A549 (cell line): Measurements from ENCODE around the gene PTGES2. TPM values are rescaled to one million over a fixed set of nuclear protein-coding genes. Genes with fewer than 3 reads are reported as not detected.
"Not testable (repeated sequence)": the region's sequence is repeated elsewhere in the genome, so short reads cannot be mapped to it uniquely, and the experiment has no call there.

Experiments
- ATAC-seq, 2 experiments: fragments of 200-7000 bp in 1 of 2; fragments of >200 bp in 1 of 2; cut with Nextera tagmentation in 1 of 2; cut with Tn5 transposase in 1 of 2; 3 replicates each; pipeline versions ENCODE4 v1.8.0 to v1.9.1; 2018 to 2020; ENCODE audit warnings: mild to moderate bottlenecking in 1 of 2, moderate library complexity in 1 of 2
- CTCF ChIA-PET: fragments of 300-600 bp; sonication (Branson Sonifier 250); formaldehyde crosslinking; extraction: SDS; loops from one replicate; lab custom pipeline; 2021; ENCODE audit warnings: antibody characterized with exemption, inconsistent platforms; lab: Yijun Ruan, JAX
- POLR2A ChIA-PET: fragments of 350-600 bp; formaldehyde crosslinking; extraction: SDS; loops from one replicate; lab custom pipeline; 2021; ENCODE audit warnings: antibody characterized with exemption, inconsistent platforms; lab: Yijun Ruan, JAX
- DNase-seq, 2 experiments: peaks; one replicate each; pipeline versions ENCODE4 v3.0.0 to v3.0.0-alpha.2; 2011 to 2016; ENCODE audit warnings: low read depth in 1 of 2, low spot score in 1 of 2
- FAIRE-seq: peaks from 2 replicates; lab custom pipeline; 2011; peaks lifted over from hg19 to GRCh38; lab: Jason Lieb, UNC
- H3K27ac ChIP-seq, 2 experiments: fragments of >200 bp; sonication (Bioruptor Twin); formaldehyde crosslinking; 3 replicates each; pipeline ENCODE4 v1.5.1; 2016 to 2017
- H3K4me1 ChIP-seq: fragments of >200 bp; sonication (Bioruptor Twin); formaldehyde crosslinking; 3 replicates; pipeline ENCODE4 v1.6.1; 2016
- H3K4me2 ChIP-seq: fragments of >200 bp; sonication (Bioruptor Twin); formaldehyde crosslinking; 3 replicates; pipeline ENCODE4 v1.6.1; 2016
- H3K4me3 ChIP-seq: fragments of >200 bp; sonication (Bioruptor Twin); formaldehyde crosslinking; 3 replicates; pipeline ENCODE4 v1.5.1; 2016
- H3K9me3 ChIP-seq: fragments of >200 bp; sonication (Bioruptor Twin); formaldehyde crosslinking; 3 replicates; pipeline ENCODE4 v1.6.1; 2016
- CTCF ChIP-seq: fragments of >200 bp; sonication (Bioruptor Twin); formaldehyde crosslinking; IDR thresholded peaks from 3 replicates; pipeline ENCODE4 v1.5.1; 2016
- PHF8 ChIP-seq: fragments of 200-600 bp; sonication (generic); IDR thresholded peaks from 2 replicates; pipeline ENCODE4 v1.6.1; 2016; ENCODE audit warnings: low read depth, mild to moderate bottlenecking, antibody characterized with exemption, moderate library complexity, borderline replicate concordance
- WGBS: methylation state at CpG from one replicate; pipeline ENCODE4 v1.1.6; 2017; ENCODE audit errors: missing lambda C conversion rate; 5-methylcytosine and 5-hydroxymethylcytosine counted together
- polyA plus RNA-seq, 4 experiments: library from polyadenylated mRNA; depleted of rRNA in 3 of 4; stranded (reverse); fragments of >200 nt; fragmentation: RNase III in 1 of 4; extraction: RNeasy Plus Mini Kit Qiagen cat#74134 plus additional on column Dnase treatment in 1 of 4; gene quantifications; 2 replicates in 3 of 4; 3 replicates in 1 of 4; pipeline ENCODE4 v1.2.3, GENCODE V29; 2011 to 2017

Gene PTGES2
- polyA plus RNA-seq, 2 of the 4 experiments (the other 2 are of a cell fraction) = 94.1 to 94.5 TPM

GRCh38 chr9:128136816-128137793 is 9.6 kb upstream of the PTGES2 start (continued):
- TF ChIP-seq PHF8 = no peak

GRCh38 chr9:128135561-128135960 is 8.0 kb upstream of the PTGES2 start:
- 71% methylated on average over 5 of the region's 8 CpGs for WGBS
- ATAC-seq = not testable (repeated sequence)

GRCh38 chr9:128132139-128132538 is 4.6 kb upstream of the PTGES2 start:
- POLR2A ChIA-PET, H3K9me3 ChIP-seq, FAIRE-seq, ATAC-seq, DNase-seq, H3K4me2 ChIP-seq, H3K27ac ChIP-seq, H3K4me1 ChIP-seq, H3K4me3 ChIP-seq: not testable (repeated sequence)
- WGBS = 52% methylated on average over 8 of the region's 8 CpGs
- CTCF ChIA-PET = interaction anchor here (1.0 to 10.9 kb wide), 2 partner anchors 9 to 20 kb away, joined by 3 to 181 read pairs; no protein-coding TSS in a partner anchor

More at GRCh38 chr9:128135561-128135960, 8.0 kb upstream of the PTGES2 start:
- H3K27ac ChIP-seq, H3K4me2 ChIP-seq, DNase-seq, FAIRE-seq, H3K4me3 ChIP-seq, H3K4me1 ChIP-seq, H3K9me3 ChIP-seq: not testable (repeated sequence)
- POLR2A ChIA-PET = interaction anchor here (1.7 kb wide), 1 partner anchor 24 kb away, joined by 4 read pairs; the partner anchor contains the start of gene BBLN
- CTCF ChIA-PET = interaction anchor here (2.1 kb wide), 1 partner anchor 11 kb away, joined by 8 read pairs; no protein-coding TSS in a partner anchor

- DNase-seq = not testable (repeated sequence)
- CTCF ChIA-PET = interaction anchor here (10.9 kb wide), 1 partner anchor 19 kb away, joined by 181 read pairs; no protein-coding TSS in a partner anchor
These were observed 3.8 kb upstream of the PTGES2 start for GRCh38 chr9:128131346-128131745.

DNA sequence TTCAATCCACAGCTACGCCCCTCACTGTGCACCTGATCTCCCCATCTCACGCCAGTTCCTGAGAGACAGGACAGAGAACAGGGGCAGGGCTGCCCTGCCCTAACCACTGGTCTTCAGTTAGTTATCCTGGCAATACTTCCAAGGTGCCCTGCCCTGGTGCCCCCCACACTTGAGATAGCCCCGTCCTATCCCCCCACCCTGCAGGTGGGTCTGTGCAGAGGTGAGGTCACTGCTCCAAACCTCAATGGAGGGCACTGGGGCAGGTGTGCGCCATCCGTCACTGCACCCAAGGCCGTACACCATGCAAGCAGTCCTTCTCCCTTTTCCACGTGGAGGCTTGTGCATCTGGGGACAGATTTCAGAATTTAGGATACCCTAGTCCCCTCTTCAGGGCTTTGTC is 3.1 kb upstream of the PTGES2 start:
- ATAC-seq, DNase-seq, H3K4me2 ChIP-seq, POLR2A ChIA-PET, H3K4me3 ChIP-seq, H3K9me3 ChIP-seq, H3K27ac ChIP-seq, FAIRE-seq: not testable (repeated sequence)
- CTCF ChIA-PET = interaction anchor here (1.6 to 10.9 kb wide), 3 partner anchors 12 to 20 kb away, joined by 6 to 181 read pairs (median 15); no protein-coding TSS in a partner anchor
- 46% methylated on average over 6 of the region's 7 CpGs for WGBS
- H3K4me1 ChIP-seq = peaks cover 18% of the 10 kb centered on the region

More at GRCh38 chr9:128131346-128131745, 3.8 kb upstream of the PTGES2 start:
- ATAC-seq, H3K9me3 ChIP-seq, H3K27ac ChIP-seq, H3K4me2 ChIP-seq, FAIRE-seq, POLR2A ChIA-PET, H3K4me3 ChIP-seq: not testable (repeated sequence)
- H3K4me1 ChIP-seq = peaks cover 11% of the 10 kb centered on the region
- 76% methylated on average over 8 of the region's 8 CpGs for WGBS

DNA sequence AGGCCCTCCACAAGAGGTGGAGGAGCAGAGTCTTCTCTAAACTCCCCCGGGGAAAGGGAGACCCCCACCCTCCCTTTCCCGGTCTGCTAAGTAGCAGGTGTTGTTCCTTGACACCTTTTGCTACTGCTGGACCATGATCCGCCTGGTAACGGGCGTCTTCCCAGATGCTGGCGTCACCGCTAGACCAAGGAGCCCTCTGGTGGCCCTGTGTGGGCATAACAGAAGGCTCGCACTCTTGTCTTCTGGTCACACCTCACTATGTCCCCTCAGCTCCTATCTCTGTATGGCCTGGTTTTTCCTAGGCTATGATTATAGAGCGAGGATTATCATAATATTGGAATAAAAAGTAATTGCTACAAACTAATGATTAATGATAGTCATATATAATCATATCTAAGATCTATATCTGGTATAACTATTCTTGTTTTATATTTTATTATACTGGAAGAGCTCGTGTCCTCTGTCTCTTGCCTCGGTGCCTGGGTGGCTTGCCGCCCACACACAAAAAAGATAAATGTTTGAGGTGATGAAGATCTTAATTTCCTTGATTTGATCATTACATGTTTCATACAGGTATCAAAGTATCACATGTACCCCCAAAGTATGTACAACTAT is 2.6 kb upstream of the PTGES2 start:
- H3K4me3 ChIP-seq, H3K4me2 ChIP-seq, FAIRE-seq, H3K9me3 ChIP-seq, DNase-seq, ATAC-seq, H3K27ac ChIP-seq, POLR2A ChIA-PET: not testable (repeated sequence)
- CTCF ChIA-PET = interaction anchor here (0.6 to 10.9 kb wide), 4 partner anchors 13 to 28 kb away, joined by 4 to 181 read pairs (median 10); no protein-coding TSS in a partner anchor
- 25% methylated on average over 10 of the region's 12 CpGs for WGBS
- TF ChIP-seq CTCF = peak; percentile 24; the same call in 1 of the 3 replicates
- peaks cover 24% of the 10 kb centered on the region for H3K4me1 ChIP-seq
